Measurements from ENCODE around the gene SLC8A1. TPM values are rescaled to one million over a fixed set of nuclear protein-coding genes. Genes with fewer than 3 reads are reported as not detected.

Gene SLC8A1
- total RNA-seq, 1 donor from 2014 or later, result 34.8 TPM

GRCh38 chr2:40310303-40310702, 141.6 kb downstream of the SLC8A1 start:
- Mint-ChIP-seq H3K9me3 (ENCODE audit: unreplicated experiment) (no peaks in the 10 kb centered on the region), H3K27me3 (ENCODE audit: low read depth, unreplicated experiment) (no peaks in the 10 kb centered on the region), H3K27ac (ENCODE audit: unreplicated experiment) (no peak overlapping the region), H3K4me3 (ENCODE audit: unreplicated experiment) (no peak overlapping the region), H3K4me1 (ENCODE audit: low read depth, unreplicated experiment) (peaks cover 2% of the 10 kb centered on the region), H3K36me3 (ENCODE audit: low read depth, unreplicated experiment) (peaks cover 4% of the 10 kb centered on the region)
- no peak overlapping the region for H2AFZ ChIP-seq (ENCODE audit: low read depth, low read length)
- H3K4me3 ChIP-seq (ENCODE audit: insufficient read depth, low read depth, low read length), result no peak overlapping the region
- no peaks in the 10 kb centered on the region for H4K20me1 ChIP-seq (ENCODE audit: insufficient read depth, low read length)
- FAIRE-seq, result no peak
- TF ChIP-seq EZH2 (IDR thresholded peaks at IDR 0.05; ENCODE audit: insufficient read depth, low read length), result no peak
- TF ChIP-seq, protein P1, sequence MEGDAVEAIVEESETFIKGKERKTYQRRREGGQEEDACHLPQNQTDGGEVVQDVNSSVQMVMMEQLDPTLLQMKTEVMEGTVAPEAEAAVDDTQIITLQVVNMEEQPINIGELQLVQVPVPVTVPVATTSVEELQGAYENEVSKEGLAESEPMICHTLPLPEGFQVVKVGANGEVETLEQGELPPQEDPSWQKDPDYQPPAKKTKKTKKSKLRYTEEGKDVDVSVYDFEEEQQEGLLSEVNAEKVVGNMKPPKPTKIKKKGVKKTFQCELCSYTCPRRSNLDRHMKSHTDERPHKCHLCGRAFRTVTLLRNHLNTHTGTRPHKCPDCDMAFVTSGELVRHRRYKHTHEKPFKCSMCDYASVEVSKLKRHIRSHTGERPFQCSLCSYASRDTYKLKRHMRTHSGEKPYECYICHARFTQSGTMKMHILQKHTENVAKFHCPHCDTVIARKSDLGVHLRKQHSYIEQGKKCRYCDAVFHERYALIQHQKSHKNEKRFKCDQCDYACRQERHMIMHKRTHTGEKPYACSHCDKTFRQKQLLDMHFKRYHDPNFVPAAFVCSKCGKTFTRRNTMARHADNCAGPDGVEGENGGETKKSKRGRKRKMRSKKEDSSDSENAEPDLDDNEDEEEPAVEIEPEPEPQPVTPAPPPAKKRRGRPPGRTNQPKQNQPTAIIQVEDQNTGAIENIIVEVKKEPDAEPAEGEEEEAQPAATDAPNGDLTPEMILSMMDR (IDR thresholded peaks at IDR 0.05; ENCODE audit: insufficient read depth, low read depth, low read length), result no peak
- no peak overlapping the region for H3K9ac ChIP-seq (ENCODE audit: low read length)
- H3K4me1 ChIP-seq (ENCODE audit: insufficient read depth, low read length), result no peaks in the 10 kb centered on the region
- no peaks in the 10 kb centered on the region for H3K79me2 ChIP-seq (ENCODE audit: insufficient read depth, low read length)
- H3K27ac ChIP-seq (ENCODE audit: low read depth, low read length), result no peak overlapping the region
- no peaks in the 10 kb centered on the region for H3K36me3 ChIP-seq (ENCODE audit: insufficient read depth, low read length)
- no peak overlapping the region for H3K4me2 ChIP-seq (ENCODE audit: low read length)
- H3K9me3 ChIP-seq (ENCODE audit: insufficient read depth, low read depth, low read length), result no peaks in the 10 kb centered on the region
- H3K27me3 ChIP-seq (ENCODE audit: insufficient read depth, low read length), result no peaks in the 10 kb centered on the region
- DNase-seq (ENCODE audit: low read depth), result no peak

GRCh38 chr2:40304340-40304739, 147.6 kb downstream of the SLC8A1 start:
- FAIRE-seq (no peak), DNase-seq (ENCODE audit: low read depth) (peak; percentile 82)
- no peak for TF ChIP-seq EZH2 (IDR thresholded peaks at IDR 0.05; ENCODE audit: insufficient read depth, low read length)
- TF ChIP-seq, protein P1 (IDR thresholded peaks at IDR 0.05; ENCODE audit: insufficient read depth, low read depth, low read length), result no peak
- Histone ChIP-seq H3K36me3 (ENCODE audit: insufficient read depth, low read length) (no peaks in the 10 kb centered on the region), H4K20me1 (ENCODE audit: insufficient read depth, low read length) (no peaks in the 10 kb centered on the region), H3K4me2 (ENCODE audit: low read length) (no peak overlapping the region), H3K9me3 (ENCODE audit: insufficient read depth, low read depth, low read length) (no peaks in the 10 kb centered on the region), H3K27ac (ENCODE audit: low read depth, low read length) (no peak overlapping the region), H3K4me1 (ENCODE audit: insufficient read depth, low read length) (no peaks in the 10 kb centered on the region), H3K27me3 (ENCODE audit: insufficient read depth, low read length) (no peaks in the 10 kb centered on the region), H3K4me3 (ENCODE audit: insufficient read depth, low read depth, low read length) (no peak overlapping the region), H3K79me2 (ENCODE audit: insufficient read depth, low read length) (no peaks in the 10 kb centered on the region), H2AFZ (ENCODE audit: low read depth, low read length) (no peak overlapping the region), H3K9ac (ENCODE audit: low read length) (no peak overlapping the region)
- H3K9me3 Mint-ChIP-seq (ENCODE audit: unreplicated experiment), result no peaks in the 10 kb centered on the region
- H3K27ac Mint-ChIP-seq (ENCODE audit: unreplicated experiment), result peak overlapping the region; percentile 79
- peaks cover 32% of the 10 kb centered on the region for H3K4me1 Mint-ChIP-seq (ENCODE audit: low read depth, unreplicated experiment)
- H3K27me3 Mint-ChIP-seq (ENCODE audit: low read depth, unreplicated experiment), result no peaks in the 10 kb centered on the region
- H3K4me3 Mint-ChIP-seq (ENCODE audit: unreplicated experiment), result no peak overlapping the region
- no peaks in the 10 kb centered on the region for H3K36me3 Mint-ChIP-seq (ENCODE audit: low read depth, unreplicated experiment)

- DNase-seq (ENCODE audit: low read depth) (no peak), FAIRE-seq (no peak)
- no peaks in the 10 kb centered on the region for H3K36me3 ChIP-seq (ENCODE audit: insufficient read depth, low read length)
- no peak overlapping the region for H3K27ac ChIP-seq (ENCODE audit: low read depth, low read length)
- no peaks in the 10 kb centered on the region for H4K20me1 ChIP-seq (ENCODE audit: insufficient read depth, low read length)
- Mint-ChIP-seq H3K4me1 (ENCODE audit: low read depth, unreplicated experiment) (peaks cover 33% of the 10 kb centered on the region), H3K4me3 (ENCODE audit: unreplicated experiment) (no peak overlapping the region), H3K9me3 (ENCODE audit: unreplicated experiment) (no peaks in the 10 kb centered on the region), H3K36me3 (ENCODE audit: low read depth, unreplicated experiment) (no peaks in the 10 kb centered on the region), H3K27ac (ENCODE audit: unreplicated experiment) (no peak overlapping the region), H3K27me3 (ENCODE audit: low read depth, unreplicated experiment) (no peaks in the 10 kb centered on the region)
- no peak overlapping the region for H3K9ac ChIP-seq (ENCODE audit: low read length)
- no peaks in the 10 kb centered on the region for H3K79me2 ChIP-seq (ENCODE audit: insufficient read depth, low read length)
- H3K9me3 ChIP-seq (ENCODE audit: insufficient read depth, low read depth, low read length), result no peaks in the 10 kb centered on the region
- no peaks in the 10 kb centered on the region for H3K27me3 ChIP-seq (ENCODE audit: insufficient read depth, low read length)
- H3K4me1 ChIP-seq (ENCODE audit: insufficient read depth, low read length), result no peaks in the 10 kb centered on the region
- H2AFZ ChIP-seq (ENCODE audit: low read depth, low read length), result no peak overlapping the region
- no peak overlapping the region for H3K4me2 ChIP-seq (ENCODE audit: low read length)
- TF ChIP-seq EZH2 (IDR thresholded peaks at IDR 0.05; ENCODE audit: insufficient read depth, low read length), result no peak
- no peak overlapping the region for H3K4me3 ChIP-seq (ENCODE audit: insufficient read depth, low read depth, low read length)
Measured at GRCh38 chr2:40303746-40304145, 148.1 kb downstream of the SLC8A1 start.

Measured in astrocyte (in vitro differentiated cells and primary cell).